Measurements from ENCODE around the gene SRRT. TPM values are rescaled to one million over a fixed set of nuclear protein-coding genes. Genes with fewer than 3 reads are reported as not detected.

Gene SRRT
- total RNA-seq, 2 donors from 2014 or later: 33.4 to 49.6 TPM

- H3K27me3 ChIP-seq: no peaks in the 10 kb centered on the region
Observed at GRCh38 chr7:100865938-100866728, 8.8 kb upstream of the SRRT start.

GRCh38 chr7:100866729-100867039, 8.2 kb upstream of the SRRT start:
- peaks cover 0 to 44% of the 10 kb centered on the region in 2 donors for H3K4me1 ChIP-seq
- peak overlapping the region; percentile 67 to 94 for H3K4me3 ChIP-seq
- no peaks in the 10 kb centered on the region for H3K27me3 ChIP-seq
- DNase-seq (ENCODE audit: low spot score): no peak
- no peaks in the 10 kb centered on the region for H3K9me3 ChIP-seq
- H3K27ac ChIP-seq: peak overlapping the region; percentile 94 to 98
- peaks cover 15% of the 10 kb centered on the region for H3K36me3 ChIP-seq
- TF ChIP-seq CTCF (IDR thresholded peaks at IDR 0.05): no peak

More at GRCh38 chr7:100865938-100866728, 8.8 kb upstream of the SRRT start:
- no peak for TF ChIP-seq CTCF (IDR thresholded peaks at IDR 0.05)
- Histone ChIP-seq H3K9me3 (no peaks in the 10 kb centered on the region), H3K4me3 (peak overlapping the region; percentile 3 to 94), H3K36me3 (peaks cover 10% of the 10 kb centered on the region), H3K4me1 (peaks cover 0 to 44% of the 10 kb centered on the region in 2 donors), H3K27ac (peak overlapping the region; percentile 94 to 98)
- no peak for DNase-seq (ENCODE audit: low spot score)

GRCh38 chr7:100867040-100867775, 7.7 kb upstream of the SRRT start, which contains the start of gene TRIP6:
TSS of gene TRIP6 (plus strand) at chr7:100867387. CDS start at chr7:100867498, 111 bp downstream.
- Histone ChIP-seq H3K9me3 (no peaks in the 10 kb centered on the region), H3K27ac (peak within 1 kb of the TSS; percentile 94 to 98), H3K4me1 (peaks cover 0 to 44% of the 10 kb centered on the region in 2 donors), H3K36me3 (peaks cover 18% of the 10 kb centered on the region), H3K27me3 (no peaks in the 10 kb centered on the region), H3K4me3 (peak within 1 kb of the TSS; percentile 67 to 94)
- peak; percentile 91 for DNase-seq (ENCODE audit: low spot score)
- TF ChIP-seq CTCF (IDR thresholded peaks at IDR 0.05): no peak

DNA sequence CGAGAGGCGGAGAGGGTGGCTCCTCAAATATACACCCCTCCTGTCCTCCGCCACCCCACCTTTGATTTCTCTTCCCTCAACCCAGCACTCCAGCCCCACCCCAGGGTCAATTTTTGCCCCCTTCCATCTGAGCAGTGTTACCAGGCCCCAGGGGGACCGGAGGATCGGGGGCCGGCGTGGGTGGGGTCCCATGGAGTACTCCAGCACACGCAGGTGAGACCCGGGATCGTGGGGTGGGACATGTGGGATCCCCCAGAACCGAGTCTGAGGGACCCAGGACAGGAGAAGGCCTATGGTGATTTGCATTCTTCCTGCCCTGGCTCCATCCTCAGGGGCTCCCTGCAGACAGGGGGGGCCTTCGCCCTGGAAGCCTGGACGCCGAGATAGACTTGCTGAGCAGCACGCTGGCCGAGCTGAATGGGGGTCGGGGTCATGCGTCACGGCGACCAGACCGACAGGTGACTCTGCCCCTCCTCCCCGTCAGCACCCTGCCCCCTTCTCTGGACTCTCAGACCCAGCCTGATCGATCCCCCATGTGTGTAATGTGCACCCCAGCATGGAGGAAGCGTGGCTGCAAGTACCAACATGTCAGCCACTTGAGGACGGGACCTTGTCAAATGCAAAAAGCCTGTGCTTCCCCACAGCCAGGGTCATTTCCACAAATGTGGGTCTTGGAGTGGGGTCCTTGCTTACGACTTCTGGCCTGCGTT, 7.0 kb upstream of the SRRT start:
- TF ChIP-seq CTCF (IDR thresholded peaks at IDR 0.05): no peak
- DNase-seq (ENCODE audit: low spot score): no peak
- peaks cover 25% of the 10 kb centered on the region for H3K36me3 ChIP-seq
- no peaks in the 10 kb centered on the region for H3K9me3 ChIP-seq
- H3K27me3 ChIP-seq: no peaks in the 10 kb centered on the region
- peaks cover 0 to 44% of the 10 kb centered on the region in 2 donors for H3K4me1 ChIP-seq
- peak overlapping the region; percentile 94 to 98 for H3K27ac ChIP-seq
- H3K4me3 ChIP-seq: peak overlapping the region; percentile 67 to 94

DNA sequence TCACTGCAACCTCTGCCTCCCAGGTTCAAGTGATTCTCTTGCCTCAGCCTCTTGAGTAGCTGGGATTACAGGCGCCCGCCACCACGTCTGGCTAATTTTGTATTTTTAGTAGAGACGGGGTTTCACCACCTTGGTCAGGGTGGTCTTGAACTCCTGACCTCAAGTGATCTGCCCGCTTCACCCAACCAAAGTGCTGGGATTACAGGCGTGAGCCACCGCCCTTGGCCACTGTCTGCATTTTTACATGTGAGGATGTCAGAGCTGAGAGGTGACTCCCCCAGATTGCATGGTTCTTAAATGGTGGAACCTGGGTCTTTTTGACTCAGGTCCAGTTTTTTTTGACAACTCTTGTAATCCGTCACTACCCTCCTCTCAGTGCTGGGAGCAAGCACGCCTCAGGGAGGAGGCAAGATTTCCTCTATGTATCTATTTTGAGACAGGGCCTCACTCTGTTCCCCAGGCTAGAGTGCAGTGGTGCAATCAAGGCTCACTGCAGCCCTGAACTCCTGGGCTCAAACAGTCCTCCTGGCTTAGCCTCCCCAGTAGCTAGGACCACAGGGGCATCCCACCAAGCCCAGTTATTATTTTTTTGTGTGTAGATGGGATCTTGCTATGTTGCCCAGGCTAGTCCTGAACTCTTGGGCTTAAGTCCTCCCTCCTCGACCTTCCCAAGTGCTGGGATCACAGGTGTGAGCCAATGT, 1.2 kb upstream of the SRRT start:
- TF ChIP-seq CTCF (IDR thresholded peaks at IDR 0.05): no peak
- H3K4me1 ChIP-seq: peaks cover 0 to 45% of the 10 kb centered on the region in 2 donors
- DNase-seq (ENCODE audit: low spot score): no peak

More for the DNA sequence above, 1.2 kb upstream of the SRRT start:
- H3K4me3 ChIP-seq: peak overlapping the region; percentile 90
- peaks cover 42% of the 10 kb centered on the region for H3K36me3 ChIP-seq
- no peaks in the 10 kb centered on the region for H3K27me3 ChIP-seq
- peak overlapping the region; percentile 95 to 97 for H3K27ac ChIP-seq
- no peaks in the 10 kb centered on the region for H3K9me3 ChIP-seq

Data from right atrium auricular region (tissue), 2 donors.